Astrocyte of the cerebellum (primary cell): ENCODE measurements around the gene KRT15.

Experiments
- DNase-seq: peaks from one replicate; pipeline ENCODE4 v3.0.0-alpha.2; 2011; ENCODE audit warnings: low read depth
- H3K4me3 ChIP-seq: 2 replicates; pipeline ENCODE4 v1.5.1; 2011; ENCODE audit warnings: mild to moderate bottlenecking, low read depth, low read length, moderate library complexity
- CTCF ChIP-seq: IDR thresholded peaks from 2 replicates; pipeline ENCODE4 v1.5.1; 2012; ENCODE audit warnings: low read length, low read depth, moderate library complexity, mild to moderate bottlenecking; ENCODE audit errors: missing control alignments
- in situ Hi-C: cut with HindIII; loops from 2 replicates; pipeline ENCODE4 v1.10.0; 2017; ENCODE audit warnings: low sequenced_read_pairs

KRT15 gene

GRCh38 chr17:41467561-41467960, 51.1 kb downstream of the KRT15 start:
- H3K4me3 ChIP-seq, result no peak overlapping the region
- DNase-seq, result no peak
- TF ChIP-seq CTCF, result no peak
- in situ Hi-C loops, result no loop called here

GRCh38 chr17:41466988-41467387, 51.7 kb downstream of the KRT15 start, which contains the start of gene KRT32:
TSS of gene KRT32 (minus strand) at chr17:41467386. CDS start at chr17:41467325, 61 bp downstream.
- H3K4me3 ChIP-seq, result no peak within 1 kb of the TSS
- in situ Hi-C loops, result no loop called here
- TF ChIP-seq CTCF, result no peak
- DNase-seq, result no peak

- no peak overlapping the region for H3K4me3 ChIP-seq
- peak; percentile 83 for DNase-seq
- in situ Hi-C loops, result no loop called here
- TF ChIP-seq CTCF, result no peak
Observed at GRCh38 chr17:41464682-41465081, 54.0 kb downstream of the KRT15 start.

GRCh38 chr17:41464173-41464572, 54.5 kb downstream of the KRT15 start:
- DNase-seq, result no peak
- in situ Hi-C loops, result no loop called here
- TF ChIP-seq CTCF, result no peak
- no peak overlapping the region for H3K4me3 ChIP-seq

GRCh38 chr17:41463746-41464145, 54.9 kb downstream of the KRT15 start:
- TF ChIP-seq CTCF, result no peak
- no peak overlapping the region for H3K4me3 ChIP-seq
- no peak for DNase-seq
- in situ Hi-C loops, result no loop called here
